HEK293T (cell line): ENCODE data around the gene MAP4K4.

Experiments
- ARNT ChIP-seq: fragments of 450-650 bp; IDR thresholded peaks from 2 replicates; pipeline ENCODE4 v1.6.1; 2017; ENCODE audit warnings: mild to moderate bottlenecking
- BHLHE40 ChIP-seq: fragments of 450-650 bp; IDR thresholded peaks from 2 replicates; pipeline ENCODE4 v1.6.1; 2016; ENCODE audit warnings: mild to moderate bottlenecking, moderate library complexity, borderline replicate concordance
- ELF4 ChIP-seq: fragments of 450-650 bp; IDR thresholded peaks from 2 replicates; pipeline ENCODE4 v1.6.1; 2017; ENCODE audit warnings: antibody characterized with exemption
- FOXA1 ChIP-seq: fragments of 450-650 bp; IDR thresholded peaks from 2 replicates; pipeline ENCODE4 v1.6.1; 2016; ENCODE audit warnings: mild to moderate bottlenecking
- FOXM1 ChIP-seq: fragments of 450-650 bp; IDR thresholded peaks from 2 replicates; pipeline ENCODE4 v1.6.1; 2017; ENCODE audit warnings: mild to moderate bottlenecking, borderline replicate concordance
- HDGF ChIP-seq: fragments of 450-650 bp; IDR thresholded peaks from 2 replicates; pipeline ENCODE4 v1.6.1; 2017; ENCODE audit warnings: antibody characterized with exemption, borderline replicate concordance
- L3MBTL2 ChIP-seq: fragments of 450-650 bp; conservative IDR thresholded peaks from 2 replicates; pipeline ENCODE4 v1.6.1; 2016; ENCODE audit warnings: mild to moderate bottlenecking
- NFRKB ChIP-seq: fragments of 450-650 bp; IDR thresholded peaks from 2 replicates; pipeline ENCODE4 v1.6.1; 2016; ENCODE audit warnings: mild to moderate bottlenecking, moderate library complexity
- PKNOX1 ChIP-seq: fragments of 450-650 bp; IDR thresholded peaks from 2 replicates; pipeline ENCODE4 v1.6.1; 2016
- SP1 ChIP-seq: fragments of 450-650 bp; IDR thresholded peaks from 2 replicates; pipeline ENCODE4 v1.6.1; 2017
- SUZ12 ChIP-seq: fragments of 450-650 bp; IDR thresholded peaks from 2 replicates; pipeline ENCODE4 v1.6.1; 2016; ENCODE audit warnings: mild to moderate bottlenecking
- TARDBP ChIP-seq: fragments of 450-650 bp; IDR thresholded peaks from 2 replicates; pipeline ENCODE4 v1.6.1; 2016
- ZNF384 ChIP-seq: fragments of 450-650 bp; IDR thresholded peaks from 2 replicates; pipeline ENCODE4 v1.6.1; 2016

DNA sequence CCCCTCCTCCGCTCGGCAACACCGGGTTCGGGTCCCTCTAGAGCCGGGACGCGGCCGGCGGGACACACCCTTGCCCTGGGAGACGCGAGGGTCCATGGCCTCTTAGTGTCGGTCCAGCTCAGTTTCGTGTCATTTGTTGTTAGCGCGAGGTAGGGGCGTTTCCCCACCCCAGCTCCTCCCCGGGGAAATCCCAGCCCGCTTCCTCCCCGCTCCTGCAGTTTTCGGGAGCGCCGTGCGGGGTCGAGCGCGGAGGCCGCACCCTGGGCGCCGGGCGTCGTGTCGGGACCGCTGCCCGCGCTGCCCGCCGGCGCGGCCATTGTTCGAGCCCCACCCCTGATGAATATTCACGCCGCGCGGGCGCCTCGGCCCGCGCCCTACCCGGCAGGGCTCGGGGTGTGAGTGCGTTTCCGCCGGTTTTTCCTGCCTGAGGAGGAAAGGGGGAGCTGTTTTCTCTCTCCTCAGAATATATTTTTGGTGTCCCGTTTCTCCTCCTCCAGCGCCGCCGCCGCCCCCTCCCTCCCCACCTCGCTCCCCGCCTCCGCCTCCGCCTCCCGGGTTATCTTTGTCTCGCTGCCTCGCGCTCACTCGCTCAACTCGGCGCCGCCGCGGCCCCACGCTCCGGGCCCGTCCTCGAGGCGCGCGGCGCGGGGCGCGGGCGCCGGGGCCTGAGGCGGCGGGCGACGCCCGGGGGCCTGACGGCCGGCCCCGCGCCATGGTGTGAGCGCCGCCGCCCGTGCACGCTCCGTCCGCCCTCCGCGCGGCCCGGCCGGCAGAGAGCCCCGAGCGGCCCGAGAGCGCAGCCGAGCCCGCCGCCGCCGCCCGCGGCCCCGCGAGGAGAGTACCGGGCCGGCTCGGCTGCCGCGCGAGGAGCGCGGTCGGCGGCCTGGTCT is at the start of gene MAP4K4:
- TF ChIP-seq BHLHE40 (no peak), FOXA1 (no peak), FOXM1 (no peak), ZNF384 (no peak), PKNOX1 (no peak), HDGF (no peak), SUZ12 (no peak), SP1 (no peak), TARDBP (no peak), L3MBTL2 (no peak), ELF4 (no peak), NFRKB (no peak), ARNT (no peak)
